Duodenal mucosa (tissue), 2 donors: ENCODE data around the gene ADAMTS2.

Source experiments
- H3K27ac ChIP-seq: one replicate; pipeline ENCODE4 v1.7.0; 2013; ENCODE audit warnings: low read depth, low read length
- H3K27me3 ChIP-seq, 2 donors: one replicate each; pipeline ENCODE4 v1.7.0; 2013; ENCODE audit warnings: low read length in 2 of 2, control low read depth in 1 of 2; ENCODE audit not compliant: insufficient read depth in 2 of 2, control insufficient read depth in 1 of 2
- H3K36me3 ChIP-seq, 2 donors: one replicate each; pipeline ENCODE4 v1.7.0; 2013; ENCODE audit warnings: low read length in 2 of 2, control low read depth in 1 of 2; ENCODE audit not compliant: insufficient read depth in 2 of 2, control insufficient read depth in 1 of 2
- H3K4me1 ChIP-seq, 2 donors: one replicate each; pipeline ENCODE4 v1.7.0; 2013; ENCODE audit warnings: low read length in 2 of 2, control low read depth in 1 of 2; ENCODE audit not compliant: insufficient read depth in 2 of 2, control insufficient read depth in 1 of 2
- H3K4me3 ChIP-seq, 2 donors: one replicate each; pipeline ENCODE4 v1.7.0; 2013; ENCODE audit warnings: low read length in 2 of 2, low read depth in 1 of 2
- H3K9ac ChIP-seq, 2 donors: one replicate each; pipeline ENCODE4 v1.7.0; 2013; ENCODE audit warnings: low read length in 2 of 2, low read depth in 1 of 2
- H3K9me3 ChIP-seq, 2 donors: one replicate each; pipeline ENCODE4 v1.7.0; 2013; ENCODE audit warnings: low read length in 2 of 2, control low read depth in 1 of 2; ENCODE audit not compliant: control insufficient read depth in 1 of 2

ADAMTS2 gene

GRCh38 chr5:179122411-179123108 lies 222.7 kb downstream of the ADAMTS2 start:
- H3K27me3 ChIP-seq, result no peaks in the 10 kb centered on the region
- peaks cover 4 to 6% of the 10 kb centered on the region in 2 donors for H3K9me3 ChIP-seq

GRCh38 chr5:179121667-179122111 lies 223.6 kb downstream of the ADAMTS2 start:
- H3K9me3 ChIP-seq, result peaks cover 4 to 6% of the 10 kb centered on the region in 2 donors
- H3K9ac ChIP-seq, result no peak overlapping the region
- H3K27ac ChIP-seq, result no peak overlapping the region
- no peaks in the 10 kb centered on the region for H3K27me3 ChIP-seq
- H3K4me3 ChIP-seq, result no peak overlapping the region
- H3K4me1 ChIP-seq, result no peaks in the 10 kb centered on the region
- no peaks in the 10 kb centered on the region for H3K36me3 ChIP-seq

More at GRCh38 chr5:179122411-179123108, 222.7 kb downstream of the ADAMTS2 start:
- H3K4me1 ChIP-seq, result no peaks in the 10 kb centered on the region
- H3K4me3 ChIP-seq, result no peak overlapping the region
- H3K9ac ChIP-seq, result no peak overlapping the region
- H3K36me3 ChIP-seq, result no peaks in the 10 kb centered on the region
- H3K27ac ChIP-seq, result no peak overlapping the region

- H3K9ac ChIP-seq, result no peak overlapping the region
- H3K4me1 ChIP-seq, result no peaks in the 10 kb centered on the region
- no peak overlapping the region for H3K4me3 ChIP-seq
- no peaks in the 10 kb centered on the region for H3K36me3 ChIP-seq
- H3K9me3 ChIP-seq, result peaks cover 4 to 6% of the 10 kb centered on the region in 2 donors
- H3K27me3 ChIP-seq, result no peaks in the 10 kb centered on the region
- H3K27ac ChIP-seq, result no peak overlapping the region
Measured at GRCh38 chr5:179120951-179121666, 224.2 kb downstream of the ADAMTS2 start.

GRCh38 chr5:179120421-179120861 lies 224.8 kb downstream of the ADAMTS2 start:
- Histone ChIP-seq H3K9me3 (peaks cover 1 to 6% of the 10 kb centered on the region in 2 donors), H3K4me3 (no peak overlapping the region), H3K36me3 (no peaks in the 10 kb centered on the region), H3K27ac (no peak overlapping the region), H3K9ac (no peak overlapping the region), H3K4me1 (no peaks in the 10 kb centered on the region), H3K27me3 (no peaks in the 10 kb centered on the region)

DNA sequence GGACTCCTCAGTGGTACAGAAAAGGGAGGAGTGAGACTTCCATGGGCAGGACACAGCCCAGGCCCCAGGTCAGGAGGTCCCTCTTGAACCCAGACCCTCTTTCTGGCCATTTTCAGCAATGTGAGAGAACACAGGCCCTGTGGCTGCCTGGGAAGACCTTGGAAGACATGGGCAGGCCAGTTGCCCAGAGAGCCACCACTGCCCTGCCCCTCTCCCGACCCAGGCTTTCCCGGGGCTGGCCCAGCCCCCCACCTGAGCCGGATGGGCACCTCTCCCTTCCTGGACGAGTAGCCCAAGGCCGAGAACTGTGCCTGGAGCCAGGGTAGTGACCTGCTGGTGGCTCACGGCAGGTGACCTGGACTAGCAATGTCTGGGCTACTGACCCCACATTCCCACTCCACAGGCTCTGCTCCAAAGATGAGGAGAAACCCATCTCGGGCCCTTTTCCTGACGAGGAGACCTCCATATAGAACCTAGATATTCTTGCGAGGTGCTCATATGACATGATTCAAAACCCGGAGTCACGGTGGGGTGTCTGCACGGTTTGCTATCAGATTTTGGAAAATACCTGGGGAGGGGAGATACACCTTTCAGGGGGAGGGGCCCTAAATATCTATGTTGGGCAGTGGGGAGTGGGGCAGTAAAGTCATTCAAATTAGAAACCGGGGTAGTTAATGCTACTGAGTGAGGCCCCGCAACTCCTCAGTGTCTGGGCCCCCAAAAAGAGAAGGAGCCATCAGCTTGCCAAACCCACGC lies 225.7 kb downstream of the ADAMTS2 start:
- Histone ChIP-seq H3K27ac (no peak overlapping the region), H3K4me1 (no peaks in the 10 kb centered on the region), H3K27me3 (no peaks in the 10 kb centered on the region), H3K36me3 (no peaks in the 10 kb centered on the region), H3K4me3 (no peak overlapping the region), H3K9me3 (peaks cover 0 to 6% of the 10 kb centered on the region in 2 donors), H3K9ac (no peak overlapping the region)

GRCh38 chr5:179118756-179119414 lies 226.4 kb downstream of the ADAMTS2 start:
- H3K4me3 ChIP-seq, result no peak overlapping the region
- no peaks in the 10 kb centered on the region for H3K4me1 ChIP-seq
- peaks cover 6 to 7% of the 10 kb centered on the region in 2 donors for H3K9me3 ChIP-seq
- no peaks in the 10 kb centered on the region for H3K27me3 ChIP-seq
- H3K9ac ChIP-seq, result no peak overlapping the region
- H3K27ac ChIP-seq, result no peak overlapping the region
- peaks cover 0 to 2% of the 10 kb centered on the region in 2 donors for H3K36me3 ChIP-seq

DNA sequence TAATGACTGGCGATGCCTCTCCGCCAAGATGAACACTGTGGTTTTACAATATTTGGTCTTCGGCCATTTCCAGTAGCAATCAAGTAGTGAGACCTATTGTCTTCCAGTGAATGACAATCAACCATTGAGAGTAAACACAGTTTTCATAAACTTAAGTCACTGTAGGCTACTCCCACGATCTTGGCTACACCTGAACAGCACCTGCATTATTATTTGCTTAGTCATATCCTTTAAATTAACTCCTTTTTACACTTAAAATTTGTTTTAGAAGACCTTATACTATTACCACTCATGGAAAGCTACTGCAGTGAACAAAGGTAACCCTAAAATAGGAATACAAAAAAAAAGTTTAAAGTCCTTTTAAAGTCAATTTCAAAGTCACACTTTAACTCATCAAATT lies 226.9 kb downstream of the ADAMTS2 start:
- Histone ChIP-seq H3K9ac (no peak overlapping the region), H3K27me3 (no peaks in the 10 kb centered on the region), H3K4me3 (no peak overlapping the region), H3K27ac (no peak overlapping the region), H3K36me3 (peaks cover 0 to 4% of the 10 kb centered on the region in 2 donors), H3K4me1 (no peaks in the 10 kb centered on the region), H3K9me3 (peaks cover 7 to 11% of the 10 kb centered on the region in 2 donors)

DNA sequence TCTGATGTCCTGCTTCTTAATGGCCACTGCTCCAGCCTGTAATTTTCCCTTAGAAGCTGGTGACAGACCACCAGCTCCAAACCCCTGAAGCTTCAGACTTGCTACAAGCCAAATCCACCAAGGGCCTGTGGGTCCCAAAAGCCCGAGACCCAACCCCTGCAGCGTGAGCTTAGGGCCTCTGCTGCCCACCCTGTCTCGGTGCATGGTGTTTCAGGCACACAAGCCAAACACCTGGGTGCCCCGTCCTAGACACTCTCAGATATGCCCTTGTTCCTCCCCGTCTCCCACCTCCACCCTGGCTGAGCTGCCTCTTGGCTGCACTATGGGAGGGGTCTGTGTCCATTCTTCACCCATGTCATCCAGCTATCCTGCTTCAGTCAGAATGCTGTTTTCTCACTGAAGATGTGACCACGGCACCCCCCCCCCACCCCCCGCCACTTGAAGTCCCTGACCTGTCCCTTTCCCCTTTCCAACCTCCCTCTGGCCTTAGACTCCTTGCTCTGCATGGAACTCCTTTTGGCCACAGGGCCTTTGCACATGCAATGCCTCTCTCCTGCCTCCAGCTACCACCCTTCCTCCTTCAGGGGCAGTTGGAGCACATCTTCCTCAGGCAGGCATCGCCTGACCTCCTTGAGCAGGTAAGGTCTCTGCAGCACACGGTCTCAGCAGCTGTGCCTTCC lies 229.3 kb downstream of the ADAMTS2 start:
- Histone ChIP-seq H3K4me3 (no peak overlapping the region), H3K36me3 (peaks cover 0 to 4% of the 10 kb centered on the region in 2 donors), H3K9me3 (peaks cover 11 to 30% of the 10 kb centered on the region in 2 donors), H3K4me1 (no peaks in the 10 kb centered on the region), H3K27me3 (no peaks in the 10 kb centered on the region), H3K27ac (no peak overlapping the region), H3K9ac (no peak overlapping the region)

- Histone ChIP-seq H3K36me3 (peaks cover 0 to 4% of the 10 kb centered on the region in 2 donors), H3K27me3 (no peaks in the 10 kb centered on the region), H3K27ac (no peak overlapping the region), H3K9me3 (peaks cover 13 to 32% of the 10 kb centered on the region in 2 donors), H3K9ac (no peak overlapping the region), H3K4me3 (no peak overlapping the region), H3K4me1 (no peaks in the 10 kb centered on the region)
Measured at GRCh38 chr5:179115307-179115706, 230.0 kb downstream of the ADAMTS2 start.
